NCI-H226 (cell line): Measurements from ENCODE around the gene RUNDC3A.
"Not testable (repeated sequence)": the region's sequence is repeated elsewhere in the genome, so short reads cannot be mapped to it uniquely, and the experiment has no call there.

Experiments used
- DNase-seq: peaks from one replicate; pipeline ENCODE4 v3.0.0-alpha.2; 2015

RUNDC3A gene

DNA sequence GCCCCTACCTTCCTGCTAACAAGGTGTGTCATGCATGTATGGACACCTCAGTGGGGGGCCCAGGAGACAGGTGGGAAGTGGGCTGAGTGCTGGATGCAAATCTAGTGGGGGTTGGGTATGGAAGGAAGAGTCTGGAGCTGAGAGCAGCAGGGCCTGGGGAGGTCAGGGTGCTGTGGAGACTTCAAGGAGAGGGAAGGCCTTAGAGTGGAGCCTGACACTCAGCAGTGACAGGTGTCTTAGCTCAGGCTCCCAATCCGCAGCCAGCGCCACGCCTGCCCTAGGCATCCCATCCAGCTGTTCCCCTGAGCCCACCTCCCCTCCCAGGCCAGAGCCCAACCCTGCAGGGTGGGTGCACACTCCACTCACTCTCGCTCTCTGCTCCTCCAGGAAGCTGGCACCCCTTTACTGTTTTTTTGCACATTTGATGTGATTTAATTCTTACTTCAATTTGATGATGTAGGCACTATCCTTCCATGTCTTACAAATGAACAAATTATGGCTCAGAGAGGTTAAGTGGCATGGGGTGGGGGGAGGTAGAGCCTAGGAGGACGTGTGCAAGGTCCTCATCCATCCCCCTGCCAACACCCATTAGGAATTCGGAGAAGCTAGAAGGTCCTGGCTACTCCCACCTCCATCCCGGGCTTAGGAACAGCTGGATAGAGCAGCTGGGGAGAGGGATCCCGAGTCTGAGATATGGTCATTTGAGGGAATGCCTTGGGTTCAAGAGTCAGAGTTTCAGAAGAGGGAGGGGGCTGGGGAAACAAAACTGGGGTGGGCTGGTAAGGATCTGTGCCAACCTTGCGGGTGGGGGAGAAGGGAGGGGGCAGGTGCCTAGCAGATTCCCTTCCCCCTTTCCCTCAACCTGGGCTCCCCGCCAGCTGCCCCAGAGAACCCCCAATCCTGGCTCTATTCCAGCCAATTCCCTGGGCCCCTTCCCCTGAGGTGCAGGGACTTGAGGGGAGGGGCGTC is 53.2 kb downstream of the RUNDC3A start:
- DNase-seq = no peak

DNA sequence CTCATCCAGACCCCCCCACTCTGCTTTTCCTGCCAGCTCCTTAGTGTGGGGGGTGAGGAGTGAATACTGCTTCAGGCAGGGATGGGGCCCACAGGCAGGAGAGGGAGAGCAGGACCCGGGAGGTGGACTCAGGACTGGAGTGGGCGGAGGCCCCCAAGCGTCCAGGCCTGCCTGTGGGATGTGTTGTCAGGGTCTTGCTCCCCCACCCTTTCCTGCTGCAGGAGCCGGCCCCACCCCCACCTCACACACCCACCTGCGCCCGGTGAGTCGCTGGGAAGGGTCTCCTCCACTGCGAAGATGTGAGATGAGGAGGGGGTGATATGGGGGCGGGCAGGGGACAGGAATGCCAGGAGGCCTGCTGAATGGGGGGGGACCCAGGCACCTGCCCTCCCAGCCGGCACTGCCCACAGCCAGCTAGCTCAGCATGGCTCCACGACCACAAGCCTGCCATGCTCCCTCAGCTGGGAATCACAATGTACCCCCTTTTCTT is 54.1 kb downstream of the RUNDC3A start:
- DNase-seq = no peak

DNA sequence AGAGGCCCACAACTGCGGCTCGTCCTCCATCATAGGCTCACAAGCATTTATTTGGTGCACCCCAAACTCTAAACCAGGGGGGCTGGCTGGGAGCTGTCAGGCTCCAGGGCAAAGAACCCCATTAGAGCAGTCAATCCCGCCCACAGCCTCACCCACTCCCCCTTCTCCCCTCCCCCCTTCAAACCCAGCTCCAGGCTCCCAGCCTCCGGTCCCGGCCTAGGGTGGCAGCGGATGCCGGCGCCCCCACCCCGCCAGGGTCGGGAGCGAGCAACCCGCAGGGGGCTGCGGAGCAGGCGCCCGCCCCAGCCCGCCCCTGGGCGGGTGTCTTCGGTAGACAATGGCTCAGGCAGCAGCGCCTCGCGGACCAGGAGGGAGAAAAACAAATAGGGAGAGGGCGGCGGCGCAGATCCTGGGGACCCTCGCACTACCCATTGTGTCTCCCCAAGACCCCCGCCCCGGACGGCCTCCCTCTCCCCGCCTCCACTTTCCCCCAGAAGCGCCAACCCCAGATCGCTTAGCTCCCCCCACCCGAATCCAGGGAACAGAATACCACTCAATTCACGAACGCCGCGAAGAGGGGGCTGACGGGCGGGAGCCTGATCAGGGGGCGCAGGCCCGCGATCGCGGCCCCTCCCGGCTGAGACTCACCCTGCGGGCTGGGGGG is 54.7 kb downstream of the RUNDC3A start:
- no peak for DNase-seq

DNA sequence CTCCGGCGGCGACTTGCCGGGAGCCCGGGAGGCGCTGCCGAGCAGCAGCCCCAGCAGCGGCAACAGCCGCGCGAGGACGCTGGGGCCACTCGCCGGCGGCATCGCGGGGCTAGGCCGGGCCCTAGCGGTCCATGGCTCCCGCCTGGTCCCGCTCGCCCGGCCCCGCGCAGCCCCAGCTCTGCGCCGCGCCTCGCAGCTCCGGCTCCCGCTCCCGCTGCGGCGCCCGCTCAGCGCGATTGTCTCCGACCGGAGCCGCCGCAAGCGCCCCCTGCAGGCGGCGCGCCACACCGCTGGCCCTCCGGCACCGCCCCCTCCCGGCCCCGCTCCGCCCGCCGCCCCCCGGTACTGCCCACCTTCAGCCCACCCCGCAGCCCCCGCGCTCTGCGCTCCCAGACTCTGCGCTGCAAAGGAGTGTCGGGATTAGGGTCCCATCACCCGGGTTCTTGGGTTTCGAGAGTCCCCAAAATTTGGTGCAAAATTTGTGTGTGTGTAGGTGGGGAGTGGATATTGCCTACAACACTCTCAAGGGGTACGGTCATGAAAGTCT is 55.3 kb downstream of the RUNDC3A start, which contains the start of gene FAM171A2:
Gene FAM171A2, minus strand, starts transcription at position 241 of the 547 bp plus-strand sequence. Its CDS starts 139 bp downstream, at position 102.
- peak; percentile 46 for DNase-seq

DNA sequence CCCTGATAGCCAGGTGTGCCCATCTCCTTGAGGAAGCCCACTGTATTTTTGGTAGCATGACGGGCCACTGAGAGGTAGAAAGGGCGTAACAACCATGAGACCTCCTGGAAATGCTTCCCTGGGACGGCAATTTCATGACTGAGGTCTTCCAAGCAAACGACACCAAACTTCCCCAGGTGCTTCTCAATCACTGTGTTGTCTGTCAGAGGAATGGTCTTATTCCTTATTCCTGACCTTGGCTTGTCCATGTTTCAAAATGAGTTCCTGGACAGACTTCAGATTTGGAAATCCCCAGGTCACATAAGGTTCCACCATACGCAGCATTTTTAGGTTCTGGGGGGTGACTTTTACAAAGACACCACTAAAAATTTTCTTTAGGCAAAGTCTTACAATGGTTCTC is 56.6 kb downstream of the RUNDC3A start:
- not testable (repeated sequence) for DNase-seq

DNA sequence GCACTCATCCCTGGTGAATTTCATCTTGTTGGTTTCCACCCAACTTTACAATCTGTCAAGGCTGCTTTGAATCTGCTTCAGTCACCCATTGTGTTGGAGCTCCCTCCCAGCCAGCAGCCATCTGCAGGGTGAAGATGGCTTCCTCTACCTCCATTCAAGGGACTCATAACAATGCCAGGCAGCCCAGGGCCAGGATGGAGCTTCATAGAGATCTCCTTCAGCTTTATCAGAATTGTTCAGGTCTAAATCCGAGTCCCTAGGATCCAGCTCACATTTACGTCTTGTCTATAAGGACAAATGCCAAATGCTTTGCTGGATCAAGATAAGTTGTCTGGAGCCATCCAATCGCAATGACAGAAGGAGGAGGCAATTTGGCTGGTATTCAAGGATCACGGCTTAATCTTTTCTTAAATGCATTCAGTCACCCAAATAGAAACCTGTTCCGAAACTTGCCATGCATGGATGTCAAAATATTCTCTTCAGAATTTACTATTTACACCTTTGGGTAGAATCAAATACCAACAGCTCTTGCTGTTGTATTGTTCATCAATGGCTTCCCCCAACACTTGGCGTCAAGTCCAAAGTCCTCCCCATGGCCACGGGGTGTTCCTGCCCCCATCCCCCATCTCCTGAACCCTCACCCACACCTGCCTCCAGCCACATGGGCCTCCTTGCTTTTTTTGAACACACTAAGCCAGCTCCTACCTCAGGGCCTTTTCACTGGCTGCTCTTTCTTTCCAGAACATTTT is 59.0 kb downstream of the RUNDC3A start:
- no peak for DNase-seq
